Activated T-cell treated with anti-CD3 and anti-CD28 coated beads for 1 hour (primary cell): Measurements from ENCODE around the gene CDC37L1.

Experiments used
- DNase-seq: peaks from one replicate; pipeline ENCODE4 v3.0.0-alpha.2; 2020; ENCODE audit warnings: low read depth

Gene CDC37L1

DNA sequence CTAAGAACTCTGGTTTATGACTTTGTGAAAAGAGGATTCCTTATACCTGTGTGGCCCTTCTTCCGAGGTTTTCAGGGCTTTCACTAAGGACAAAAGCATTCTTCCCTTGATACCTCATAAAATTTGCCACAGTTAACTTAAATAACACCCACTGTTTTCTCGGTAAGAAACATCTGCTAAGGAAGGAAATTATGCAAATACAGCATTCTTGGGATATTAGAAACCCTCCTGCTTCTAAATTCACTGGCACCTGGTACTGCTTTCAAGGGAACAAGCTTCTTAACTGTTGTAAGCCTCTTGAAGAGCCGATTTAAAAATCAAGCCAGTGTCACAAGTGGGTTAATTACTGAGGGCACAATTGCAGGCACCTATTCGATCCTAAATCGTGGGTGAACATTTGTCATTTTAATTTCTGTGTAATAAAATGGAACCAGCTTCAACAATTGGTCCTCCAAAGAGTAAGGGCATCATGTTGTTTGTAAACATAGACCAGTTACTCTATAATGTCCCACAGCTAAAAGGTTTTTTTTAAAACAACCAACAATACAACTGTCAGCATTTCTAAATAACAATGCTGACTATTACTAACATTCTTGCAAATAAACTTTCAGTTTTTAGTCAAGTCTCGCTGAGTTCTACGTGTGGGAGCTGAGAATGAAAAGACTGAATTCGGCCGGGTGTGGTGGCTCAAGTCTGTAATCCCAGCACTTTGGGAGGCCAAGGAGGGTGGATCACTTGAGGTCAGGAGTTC, 35.1 kb downstream of the CDC37L1 start:
- no peak for DNase-seq

DNA sequence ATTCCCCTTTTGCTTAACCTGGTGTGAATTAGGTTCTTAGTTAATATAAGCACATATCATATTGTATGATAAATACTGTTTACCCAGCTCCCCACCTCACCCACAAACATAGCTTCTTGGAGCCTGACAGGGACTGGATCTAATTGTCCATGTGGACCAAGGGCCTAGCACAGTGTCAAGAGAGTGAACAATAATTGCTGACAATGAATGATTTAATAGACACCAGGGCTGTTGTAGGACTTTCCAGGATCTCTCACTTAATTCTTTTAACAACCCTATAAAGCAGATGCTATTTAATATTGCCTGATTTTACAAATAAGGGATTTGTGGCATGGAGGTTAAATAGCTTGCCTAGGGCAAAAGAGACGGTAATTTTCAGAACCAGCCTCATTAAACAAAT, 36.8 kb downstream of the CDC37L1 start:
- no peak for DNase-seq

- DNase-seq = no peak
Measured at GRCh38 chr9:4717815-4718214, 38.4 kb downstream of the CDC37L1 start.

DNA sequence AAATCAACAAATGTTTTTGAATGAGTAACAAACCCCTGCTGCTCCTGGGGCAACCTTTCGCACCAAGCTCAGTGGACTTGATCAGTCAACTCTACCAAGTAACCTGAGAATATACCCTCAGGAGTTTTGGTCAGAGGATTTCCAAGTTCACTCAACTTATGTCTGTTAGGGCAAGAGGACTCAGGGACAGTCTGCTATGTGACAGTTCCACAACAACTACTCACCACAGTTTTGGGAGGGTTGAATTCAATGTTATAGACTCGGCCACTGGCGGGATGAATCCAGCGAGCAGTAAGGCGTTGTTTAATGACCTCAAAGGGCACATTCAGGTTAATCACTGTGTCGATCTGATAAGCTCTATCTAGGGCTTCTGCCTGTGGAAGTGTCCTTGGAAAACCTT, 39.5 kb downstream of the CDC37L1 start:
- no peak for DNase-seq

DNA sequence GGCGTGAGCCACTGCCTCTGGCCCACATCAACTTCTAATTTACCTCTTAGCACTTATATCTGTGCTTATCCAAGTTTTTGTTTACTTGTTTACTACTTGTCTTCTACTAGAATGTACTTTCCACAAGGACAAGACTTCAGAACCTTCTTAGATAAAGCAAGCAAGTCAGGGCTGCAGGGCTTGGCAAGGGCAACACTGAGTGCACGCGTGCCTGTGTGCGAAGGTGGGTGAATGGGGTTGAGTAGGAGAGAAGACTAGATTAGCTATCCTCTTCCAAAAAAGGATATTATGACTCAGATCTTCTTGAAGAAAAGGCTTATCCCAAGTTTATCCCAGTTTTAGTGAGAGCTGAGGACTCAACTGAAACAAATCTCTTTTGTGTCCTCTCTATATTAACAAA, 42.4 kb downstream of the CDC37L1 start:
- no peak for DNase-seq

- no peak for DNase-seq
Measured at GRCh38 chr9:4725706-4726442, 46.5 kb downstream of the CDC37L1 start.

DNA sequence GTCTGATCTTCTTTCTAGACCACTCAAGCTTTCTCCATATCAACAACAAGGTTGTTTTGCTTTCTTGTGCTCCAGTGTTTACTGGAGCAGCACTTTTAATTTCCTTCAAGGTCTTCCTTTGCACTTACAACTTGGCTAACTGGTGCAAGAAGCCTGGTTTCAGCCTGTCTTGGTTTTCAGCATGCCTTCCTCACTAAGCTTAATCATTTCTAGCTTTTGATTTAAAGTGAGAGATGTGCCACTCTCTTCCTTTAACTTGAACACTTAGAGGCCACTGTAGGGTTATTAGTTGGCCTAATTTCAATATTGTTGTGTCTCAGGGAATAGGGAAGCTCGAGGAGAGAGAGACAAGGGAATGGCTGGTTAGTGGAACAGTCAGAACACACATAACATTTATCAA, 48.2 kb downstream of the CDC37L1 start:
- no peak for DNase-seq

DNA sequence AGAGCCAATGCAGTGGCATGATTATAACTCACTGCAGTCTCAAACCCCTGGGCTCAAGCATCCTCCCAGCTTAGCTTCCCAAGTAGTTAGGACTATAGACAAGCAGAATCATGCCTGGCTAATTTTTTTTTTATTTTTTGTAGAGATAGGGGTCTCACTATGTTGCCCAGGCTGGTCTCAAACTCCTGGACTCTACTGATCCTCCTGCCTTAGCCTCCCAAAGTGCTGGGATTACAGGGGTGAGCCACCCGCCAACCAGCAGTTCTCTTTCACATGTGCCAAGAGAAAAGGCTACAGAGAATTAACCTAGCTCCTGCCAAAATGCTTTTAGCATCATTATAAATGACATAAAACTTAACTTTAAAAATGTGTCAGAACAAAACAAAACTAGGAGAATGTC, 53.5 kb downstream of the CDC37L1 start:
- DNase-seq = no peak

DNA sequence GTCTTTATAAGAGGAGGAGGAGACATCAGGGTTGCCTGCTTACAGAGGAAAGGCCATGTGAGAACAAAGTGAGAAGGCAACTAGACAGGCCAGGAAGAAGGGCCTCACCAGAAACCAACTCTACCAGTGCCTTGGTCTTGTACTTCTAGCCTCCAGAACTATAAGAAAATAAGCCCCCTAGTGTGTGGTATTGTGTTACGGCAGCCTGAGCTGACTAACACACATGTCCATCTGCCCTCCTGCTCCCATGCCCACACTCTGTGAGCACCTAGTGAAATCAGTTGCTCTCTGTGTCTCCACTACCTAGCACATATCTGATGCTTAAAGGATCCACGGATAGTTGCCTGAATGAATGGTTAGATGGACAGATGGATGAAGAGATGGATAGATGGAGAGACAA, 54.8 kb downstream of the CDC37L1 start:
- DNase-seq = no peak

- no peak for DNase-seq
Measured at GRCh38 chr9:4738866-4739586, 59.7 kb downstream of the CDC37L1 start.

GRCh38 chr9:4739587-4740387, 60.4 kb downstream of the CDC37L1 start:
- DNase-seq = no peak

DNA sequence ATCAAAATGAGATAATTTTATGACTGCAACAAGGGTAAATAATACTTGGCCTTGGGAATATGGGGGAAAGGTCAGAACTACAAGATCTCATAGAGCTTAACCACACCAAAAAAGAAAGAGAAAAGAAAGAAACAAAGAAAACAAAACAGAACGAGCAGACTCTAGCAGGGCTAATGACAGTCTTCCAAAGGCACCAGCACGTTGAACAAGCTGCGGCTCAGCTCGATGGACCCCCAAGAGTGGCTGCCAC, 60.9 kb downstream of the CDC37L1 start:
- no peak for DNase-seq

DNA sequence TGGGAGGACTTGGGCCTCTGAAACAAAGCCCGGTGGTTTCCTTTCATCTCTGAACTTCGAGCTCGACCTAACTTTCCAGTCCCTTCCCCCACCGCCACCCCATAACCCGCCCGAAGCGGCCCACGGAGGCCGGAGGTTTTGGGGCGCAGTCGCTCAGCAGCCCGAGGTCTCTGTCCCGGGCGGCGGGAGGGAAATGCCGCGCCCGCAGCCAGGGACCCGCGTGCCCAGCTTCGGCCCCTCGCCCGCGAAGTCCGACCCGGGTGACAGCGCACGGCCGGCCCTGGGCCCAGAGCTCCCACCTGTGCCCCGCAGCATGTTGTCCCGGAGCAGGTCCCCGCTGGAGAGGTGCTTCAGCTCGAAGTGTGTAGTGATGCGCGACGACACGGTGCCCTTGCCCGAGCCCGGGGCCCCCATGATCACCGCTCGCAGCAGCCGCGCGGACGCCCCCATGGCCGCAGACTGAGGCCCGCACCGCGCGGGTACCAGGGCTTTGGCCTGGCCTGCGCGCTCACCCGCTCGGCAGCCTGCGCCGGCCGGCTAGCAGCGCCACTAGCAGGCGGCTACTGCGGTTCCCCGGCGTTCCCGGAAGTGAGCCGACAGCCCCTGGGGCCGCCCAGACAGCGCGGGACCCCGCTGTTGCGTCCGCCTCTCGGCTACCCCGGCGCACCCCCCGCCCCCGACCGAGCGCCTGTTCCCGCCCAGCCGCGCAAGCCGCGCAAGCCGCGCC, 61.4 kb downstream of the CDC37L1 start, which contains the start of gene AK3:
Gene AK3 (minus strand): TSS at position 565 of the 727 bp plus-strand sequence. CDS start 115 bp downstream, at position 450.
- peak; percentile 71 for DNase-seq

DNA sequence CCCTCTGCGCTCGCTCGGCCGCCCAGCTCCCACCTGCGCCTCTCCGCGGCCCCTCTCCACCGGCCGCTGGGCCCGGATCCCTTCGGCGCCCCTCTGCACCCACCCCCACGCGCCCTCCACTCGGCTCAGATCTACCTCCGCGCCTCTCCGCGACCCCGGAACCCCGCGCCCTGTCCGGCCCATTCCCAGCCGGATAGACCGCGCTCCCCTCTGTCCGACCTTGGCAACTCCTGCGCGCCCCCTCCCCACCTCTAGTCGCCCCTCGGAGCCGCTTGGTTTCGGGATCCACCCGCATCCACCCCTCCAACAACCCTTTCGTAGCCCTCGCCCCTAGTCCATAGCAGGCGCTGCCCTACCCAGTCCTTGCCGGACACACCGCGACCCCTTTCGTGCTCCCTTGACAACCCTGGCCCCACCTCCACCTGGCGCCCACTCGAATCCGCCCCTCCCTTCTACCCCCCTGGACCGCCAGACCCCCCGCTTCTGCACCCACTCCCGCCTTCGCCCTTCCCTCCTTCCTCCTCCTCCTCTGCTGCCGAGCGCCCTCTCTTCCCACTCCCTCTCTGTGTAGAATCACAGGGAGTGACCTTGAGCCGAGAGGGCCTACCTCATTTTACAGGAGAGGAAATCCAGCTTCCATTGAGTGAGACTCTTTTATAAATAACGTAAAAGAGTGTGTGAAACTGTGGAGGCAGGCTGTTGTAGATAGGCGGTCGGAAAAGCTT, 62.2 kb downstream of the CDC37L1 start:
- peak; percentile 2 for DNase-seq

- no peak for DNase-seq
Measured at GRCh38 chr9:4742246-4742645, 62.9 kb downstream of the CDC37L1 start.

DNA sequence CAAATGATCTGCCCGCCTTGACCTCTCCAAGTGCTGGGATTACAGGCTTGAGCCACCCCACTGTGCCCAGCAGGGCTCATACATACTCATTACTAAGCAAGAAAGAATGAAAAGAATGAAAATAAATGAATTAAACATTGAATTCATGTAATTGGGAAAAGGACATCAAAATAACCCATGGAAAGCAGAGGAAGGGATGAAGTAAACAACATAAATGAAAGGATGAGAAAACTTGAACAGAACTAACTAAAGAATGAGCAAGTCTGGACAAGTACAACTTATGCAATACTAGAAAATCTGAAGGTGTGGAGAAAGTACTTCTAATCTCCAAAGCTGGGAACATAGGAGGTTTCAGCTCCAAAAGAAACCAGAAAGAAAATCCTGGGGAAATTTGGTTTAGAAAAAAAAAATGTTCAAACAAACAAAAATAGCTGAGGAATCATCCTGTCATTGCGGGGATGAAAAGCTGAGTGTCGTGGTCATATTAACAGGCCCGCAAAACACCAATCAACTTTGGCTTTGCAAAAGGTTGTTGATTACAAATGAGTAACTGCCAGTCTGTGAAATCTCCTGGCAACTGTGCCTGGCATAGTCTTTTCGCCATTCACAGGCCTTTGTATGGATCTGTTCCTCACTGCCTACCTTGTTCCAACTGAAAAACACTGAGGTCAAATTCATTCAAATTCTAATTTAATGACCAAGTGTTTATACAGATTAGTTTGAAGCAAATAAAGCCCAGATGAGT, 63.9 kb downstream of the CDC37L1 start:
- no peak for DNase-seq

GRCh38 chr9:4746278-4747030, 67.1 kb downstream of the CDC37L1 start:
- DNase-seq = no peak

GRCh38 chr9:4748612-4749011, 69.2 kb downstream of the CDC37L1 start:
- no peak for DNase-seq

DNA sequence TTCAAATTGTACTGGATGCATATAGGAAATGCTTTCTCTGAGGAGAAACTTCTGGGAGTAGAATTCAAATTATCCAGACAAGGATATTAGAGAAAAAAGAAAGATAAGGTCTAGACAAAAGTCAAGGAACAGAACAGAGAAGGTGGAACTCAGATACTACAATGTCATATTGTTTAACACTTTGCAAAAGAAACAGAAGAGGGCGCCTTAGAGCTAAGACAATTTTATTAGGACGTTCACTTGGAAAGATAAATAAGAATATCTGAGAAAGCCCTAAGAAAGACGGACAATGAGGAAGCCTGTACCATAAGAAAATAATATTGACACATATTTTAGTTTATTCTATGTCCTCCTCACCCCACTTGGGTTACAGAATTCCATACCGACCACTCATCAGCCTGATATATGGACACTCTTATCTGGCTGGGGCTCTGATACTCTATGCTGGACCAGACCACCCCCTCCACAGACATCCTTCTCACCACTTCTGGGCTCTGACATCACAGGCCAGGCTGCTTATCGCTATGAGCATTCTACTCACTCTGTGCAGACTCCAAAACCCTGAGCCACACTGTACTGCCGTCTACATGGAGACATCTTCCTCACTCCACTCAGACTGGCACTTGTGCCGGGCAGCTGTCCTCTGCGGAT, 70.8 kb downstream of the CDC37L1 start:
- no peak for DNase-seq
